GM21825 (cell line): ENCODE data around the gene GXYLT1.
"Not testable (repeated sequence)": the region's sequence is repeated elsewhere in the genome, so short reads cannot be mapped to it uniquely, and the experiment has no call there.

Experiments used
- ATAC-seq: cut with Tn5 transposase; IDR thresholded peaks from one replicate; pipeline ENCODE4 v1.9.1; 2021; ENCODE audit warnings: mild to moderate bottlenecking, moderate library complexity; ENCODE audit not compliant: unreplicated experiment

Gene GXYLT1

DNA sequence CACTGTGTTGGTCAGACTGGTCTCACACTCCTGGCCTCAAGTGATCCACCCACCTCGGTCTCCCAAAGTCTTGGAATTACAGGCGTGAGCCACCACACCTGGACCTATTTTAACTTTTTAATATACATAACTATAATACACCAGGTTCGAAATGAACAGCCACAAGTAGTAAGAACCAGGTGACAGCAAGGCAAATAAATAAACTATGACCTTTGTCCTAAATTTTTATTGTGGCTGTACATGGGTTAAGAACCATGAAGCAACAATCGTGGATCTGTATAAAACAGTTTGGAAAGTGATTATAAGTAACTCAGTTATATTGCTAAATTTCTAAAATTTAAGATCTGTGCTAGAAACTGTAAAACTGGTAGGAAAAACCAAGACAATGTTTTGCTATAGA lies 41.5 kb downstream of the GXYLT1 start:
- ATAC-seq = no peak

DNA sequence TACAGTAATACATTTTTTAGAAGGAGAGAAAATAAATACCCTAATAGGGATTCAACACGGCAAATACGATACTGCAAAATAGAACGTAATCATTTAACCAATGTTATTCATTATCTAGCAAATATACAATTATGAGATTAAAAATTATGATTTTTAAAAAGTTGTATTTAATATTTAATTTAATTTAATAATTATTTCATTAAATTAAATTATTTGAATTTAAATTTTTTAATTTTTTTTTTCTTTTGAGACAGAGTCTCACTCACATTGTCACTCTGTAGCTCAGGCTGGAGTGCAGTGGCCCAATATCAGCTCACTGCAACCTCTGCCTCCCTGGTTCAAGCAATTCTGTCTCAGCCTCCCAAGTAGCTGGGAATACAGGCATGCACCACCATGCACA lies 42.0 kb downstream of the GXYLT1 start:
- no peak for ATAC-seq

DNA sequence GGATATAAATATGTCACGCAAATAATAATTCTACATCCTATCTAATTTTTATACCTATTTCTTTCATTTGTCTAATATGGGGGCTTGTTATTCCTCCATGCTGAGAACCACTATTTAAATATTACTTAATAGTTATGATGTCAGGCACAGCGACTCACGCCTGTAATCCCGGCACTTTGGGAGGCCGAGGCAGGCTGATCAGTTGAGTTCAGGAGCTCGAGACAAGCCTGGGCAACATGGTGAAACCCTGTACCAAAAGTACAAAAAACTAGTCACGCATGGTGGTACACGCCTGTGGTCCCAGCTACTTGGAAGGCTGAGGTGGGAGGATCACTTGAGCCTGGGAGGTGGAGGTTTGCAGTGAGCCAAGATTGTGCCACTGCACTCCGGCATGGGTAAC lies 45.2 kb downstream of the GXYLT1 start:
- no peak for ATAC-seq

DNA sequence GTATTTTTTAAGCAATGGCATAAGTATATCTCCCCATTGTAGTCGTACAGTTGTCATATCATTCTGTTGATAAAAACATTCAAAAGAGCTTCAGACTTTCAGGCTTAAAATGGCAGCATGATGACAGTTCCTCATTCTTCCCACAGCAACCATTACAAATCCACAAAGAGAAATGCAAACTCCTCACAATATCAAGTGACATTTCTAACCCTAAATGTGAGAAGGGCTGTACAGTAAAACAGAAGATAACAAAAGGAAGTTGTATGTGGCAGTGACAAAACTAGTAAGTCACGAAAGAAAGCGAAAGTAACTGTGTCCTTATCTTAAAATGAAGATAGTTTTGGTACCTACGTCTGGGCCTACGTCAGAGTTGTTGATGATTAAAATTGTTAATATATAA lies 46.7 kb downstream of the GXYLT1 start:
- ATAC-seq = peak; percentile 91

DNA sequence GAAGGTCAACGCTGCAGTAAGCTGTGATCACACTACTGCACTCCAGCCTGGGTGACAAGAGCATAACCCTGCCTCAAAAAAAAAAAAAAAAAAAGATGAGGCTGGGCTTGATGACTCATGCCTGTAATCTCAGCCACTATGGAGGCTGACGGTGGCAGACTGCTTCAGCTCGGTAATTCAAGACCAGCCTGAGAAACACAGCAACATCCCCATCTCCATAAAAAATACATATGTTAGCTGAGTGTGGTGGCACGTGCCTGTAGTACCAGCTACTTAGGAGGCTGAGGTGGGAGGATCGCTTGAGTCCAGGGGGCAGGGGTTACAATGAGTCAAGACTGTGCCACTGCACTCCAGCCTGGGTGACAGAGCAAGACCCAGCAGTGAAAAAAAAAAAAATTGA lies 50.4 kb downstream of the GXYLT1 start:
- ATAC-seq = no peak

DNA sequence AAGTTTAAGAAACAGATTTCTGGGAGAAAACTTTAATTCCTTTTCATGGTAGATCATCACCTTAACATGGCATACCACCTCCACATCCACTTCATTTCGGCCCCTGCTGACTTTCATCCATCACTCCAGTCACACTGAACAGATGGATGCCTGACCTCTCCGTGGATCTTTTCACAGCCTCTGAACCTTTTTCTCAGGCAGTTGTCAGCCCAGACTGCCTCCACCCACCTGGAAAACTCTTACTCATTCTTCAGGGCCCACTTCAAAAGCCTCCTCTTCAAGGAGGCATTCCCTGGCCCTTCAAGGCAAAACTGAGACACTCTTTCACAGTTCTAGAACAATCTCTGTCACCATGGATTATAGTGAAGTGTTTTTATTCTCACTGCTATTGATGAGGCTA lies 52.9 kb downstream of the GXYLT1 start:
- ATAC-seq = no peak

DNA sequence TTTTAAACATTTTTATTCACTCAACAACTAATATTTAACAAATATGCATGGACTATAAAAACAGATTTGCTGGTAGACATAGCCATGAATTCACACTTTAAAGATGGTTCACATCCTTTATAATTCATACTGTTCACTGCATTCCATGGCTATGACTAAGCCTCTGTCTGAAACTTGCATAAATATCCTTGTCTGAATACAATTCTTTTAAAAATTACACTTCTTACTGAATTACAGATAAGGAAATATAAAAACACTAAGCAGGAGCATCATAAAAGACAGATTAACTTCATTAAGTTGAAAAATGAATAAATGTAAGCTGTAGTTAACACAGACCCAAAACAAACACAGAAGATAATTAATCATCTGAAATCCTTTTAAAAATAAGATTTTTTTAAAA lies 53.8 kb downstream of the GXYLT1 start:
- ATAC-seq = no peak

DNA sequence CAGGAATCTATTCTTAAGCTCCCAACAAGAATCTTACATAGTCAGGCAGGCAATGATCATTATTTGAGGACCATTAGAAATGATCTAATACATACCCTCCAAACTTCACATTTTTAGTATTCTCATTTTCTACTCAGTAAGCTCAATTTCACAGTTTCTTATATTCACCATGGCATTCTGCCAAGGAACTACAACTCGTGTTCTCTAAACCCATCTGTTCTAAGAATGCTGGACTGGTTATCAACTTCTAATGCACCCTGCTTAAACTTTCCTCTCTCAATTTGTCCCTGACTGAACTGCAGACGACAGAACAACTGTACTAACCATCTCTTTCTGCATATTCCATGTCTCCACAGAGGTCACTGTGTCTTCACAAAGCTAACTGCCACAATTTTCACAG lies 58.6 kb downstream of the GXYLT1 start:
- ATAC-seq = no peak

DNA sequence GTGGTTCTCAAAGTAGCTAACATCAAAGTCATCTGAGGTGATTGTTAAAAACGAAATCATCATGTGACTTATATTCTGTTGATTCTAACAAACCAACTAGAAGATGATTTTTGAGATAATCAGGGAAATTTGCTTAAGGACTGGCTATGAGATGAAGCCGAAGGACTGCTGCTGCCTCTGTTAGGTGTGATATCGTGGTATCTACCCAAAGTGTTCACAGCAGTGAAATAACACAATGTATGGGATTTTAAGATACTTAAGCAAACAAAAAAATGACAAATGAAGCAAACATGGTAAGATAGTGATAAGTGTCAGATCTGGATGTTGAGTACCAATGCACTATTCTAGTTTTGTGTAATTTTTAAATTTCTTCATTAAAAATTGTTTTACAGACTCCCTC lies 59.1 kb downstream of the GXYLT1 start:
- no peak for ATAC-seq

DNA sequence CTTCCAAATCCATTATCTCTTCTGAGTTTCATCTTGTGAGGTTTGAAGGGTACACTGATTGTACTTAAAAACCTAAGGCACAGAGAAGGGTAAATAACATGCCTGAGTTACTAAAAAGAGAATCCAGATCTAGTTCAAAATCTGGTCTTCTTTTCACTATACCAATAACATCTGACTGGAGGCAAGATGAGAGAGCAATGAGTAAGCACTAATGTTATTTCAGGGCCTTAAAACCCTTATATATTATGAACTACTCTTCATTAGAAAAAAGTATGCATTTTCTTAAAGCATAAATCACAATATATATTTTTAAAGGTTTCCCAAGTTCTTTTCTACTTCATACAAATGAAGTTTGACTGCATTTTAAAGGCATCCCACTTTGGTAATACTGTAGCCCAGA lies 60.2 kb downstream of the GXYLT1 start:
- ATAC-seq = no peak

DNA sequence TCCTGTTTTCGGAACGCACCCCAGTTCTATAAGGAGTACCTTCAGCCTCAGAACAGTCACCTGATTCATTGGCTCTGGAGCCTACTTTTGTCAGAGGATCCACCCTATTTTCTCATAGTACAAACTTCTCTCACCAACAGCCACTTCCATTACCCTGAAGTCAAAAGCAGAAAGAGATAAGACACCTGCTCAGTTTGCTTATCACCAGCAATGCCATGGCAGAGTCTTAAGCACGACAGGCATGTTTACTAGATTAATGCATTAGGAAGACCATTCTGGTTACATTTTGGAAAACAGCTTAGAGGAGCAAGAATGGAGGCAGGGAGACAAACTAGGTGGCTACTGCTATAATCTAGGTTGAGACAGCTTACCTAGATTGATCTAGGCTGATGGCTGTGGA lies 67.7 kb downstream of the GXYLT1 start:
- ATAC-seq = no peak

DNA sequence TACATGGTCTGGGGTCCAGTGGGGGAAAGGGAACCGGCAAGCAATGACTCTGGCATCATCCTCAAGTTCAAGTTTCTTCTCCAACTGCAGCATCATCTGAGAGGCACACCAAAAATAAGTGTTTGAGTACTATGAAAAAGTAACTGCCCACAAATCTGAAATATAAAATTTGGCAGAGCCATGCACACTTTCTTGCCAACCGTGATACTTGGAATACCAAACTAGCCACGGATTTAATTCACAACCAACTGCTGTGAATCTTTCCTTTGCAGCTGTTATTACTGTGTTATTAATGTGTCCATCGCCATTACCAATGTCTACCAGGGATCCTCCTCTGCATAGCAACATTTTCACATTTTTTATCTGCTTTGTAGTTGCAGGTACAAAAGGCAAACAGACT lies 74.6 kb downstream of the GXYLT1 start:
- ATAC-seq = no peak

DNA sequence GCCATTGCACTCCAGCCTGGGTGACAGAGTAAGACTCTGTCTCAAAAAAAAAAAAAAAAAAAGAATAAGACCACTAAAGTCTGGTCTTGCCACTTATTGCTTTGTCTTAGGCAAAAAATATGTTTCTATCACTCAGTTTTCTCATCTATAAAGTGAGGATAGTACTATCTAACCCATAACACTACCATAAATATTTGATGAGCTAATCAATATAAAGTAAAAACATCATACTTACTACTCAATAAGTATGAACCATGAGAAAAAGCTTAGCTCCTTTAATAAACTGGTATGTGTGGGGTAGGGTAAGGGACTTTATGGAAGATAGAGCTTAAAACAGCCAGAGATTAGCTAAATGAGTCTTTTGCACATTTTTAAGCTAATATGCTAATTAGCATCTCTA lies 85.5 kb downstream of the GXYLT1 start:
- ATAC-seq = no peak

DNA sequence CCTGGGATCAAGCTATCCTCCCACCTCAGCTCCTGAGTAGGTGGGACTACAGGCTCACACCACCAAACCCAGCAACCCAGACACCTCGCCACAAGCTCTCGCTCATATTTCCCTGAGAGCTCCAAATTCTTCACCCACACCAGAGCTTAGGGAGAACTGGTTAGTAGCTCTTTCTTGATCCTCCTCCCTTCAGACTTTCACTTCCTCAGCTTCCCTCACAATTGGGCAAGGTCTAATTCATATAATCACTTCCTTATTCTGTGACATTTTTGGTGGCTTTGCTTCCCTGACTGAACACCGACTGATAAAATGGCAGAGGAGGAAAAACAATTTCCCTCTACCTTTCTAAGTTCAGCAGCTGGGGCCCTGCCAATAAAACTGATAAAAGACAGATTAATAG lies 88.5 kb downstream of the GXYLT1 start:
- peak; percentile 92 for ATAC-seq

DNA sequence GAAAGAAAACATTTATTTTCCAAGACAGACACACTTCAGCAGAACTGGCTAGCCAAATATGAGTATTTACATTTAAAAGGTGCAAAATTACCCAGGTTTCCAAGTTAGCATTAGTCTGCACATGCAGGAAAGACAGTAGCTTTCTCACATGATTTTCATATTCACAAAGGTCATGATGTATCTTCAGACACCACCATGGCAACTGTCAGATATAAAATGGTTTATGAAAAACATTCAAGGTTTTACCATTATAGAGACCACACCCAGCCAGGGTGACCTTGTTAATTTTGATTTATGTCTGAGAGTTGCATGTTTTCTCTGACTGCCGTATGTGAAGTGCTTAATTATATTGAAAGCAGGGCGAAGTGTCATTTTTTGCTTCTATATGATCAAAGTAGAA lies 91.2 kb downstream of the GXYLT1 start:
- ATAC-seq = no peak

DNA sequence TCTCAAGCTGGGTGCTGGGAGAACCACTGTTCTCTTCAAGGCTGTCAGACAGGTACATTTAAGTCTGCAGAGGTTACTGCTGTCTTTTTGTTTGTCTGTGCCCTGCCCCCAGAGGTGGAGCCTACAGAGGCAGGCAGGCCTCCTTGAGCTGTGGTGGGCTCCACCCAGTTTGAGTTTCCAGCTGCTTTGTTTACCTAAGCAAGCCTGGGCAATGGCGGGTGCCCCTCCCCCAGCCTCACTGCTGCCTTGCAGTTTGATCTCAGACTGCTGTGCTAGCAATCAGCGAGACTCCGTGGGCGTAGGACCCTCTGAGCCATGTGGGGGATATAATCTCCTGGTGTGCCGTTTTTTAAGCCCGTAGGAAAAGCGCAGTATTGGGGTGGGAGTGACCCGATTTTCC lies 95.7 kb downstream of the GXYLT1 start:
- not testable (repeated sequence) for ATAC-seq

DNA sequence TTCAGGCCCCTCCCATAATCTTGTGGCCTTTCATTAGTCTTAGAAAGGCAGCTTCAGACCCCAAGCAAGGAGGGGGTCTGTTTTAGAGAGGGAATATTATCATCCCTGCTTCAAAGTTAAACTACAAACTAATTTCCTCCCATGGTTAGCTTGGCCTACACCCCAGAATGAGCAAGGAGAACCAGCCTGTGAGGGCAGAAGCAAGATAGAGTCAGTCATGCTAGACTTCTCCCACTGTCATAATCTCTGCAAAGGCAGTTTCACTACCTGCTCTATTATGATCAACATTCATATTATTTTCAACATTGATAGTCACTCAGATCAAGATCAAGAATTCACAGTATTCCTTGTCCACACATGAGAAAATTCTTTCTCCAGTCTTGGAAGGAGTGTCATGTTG lies 105.1 kb downstream of the GXYLT1 start:
- ATAC-seq = no peak

DNA sequence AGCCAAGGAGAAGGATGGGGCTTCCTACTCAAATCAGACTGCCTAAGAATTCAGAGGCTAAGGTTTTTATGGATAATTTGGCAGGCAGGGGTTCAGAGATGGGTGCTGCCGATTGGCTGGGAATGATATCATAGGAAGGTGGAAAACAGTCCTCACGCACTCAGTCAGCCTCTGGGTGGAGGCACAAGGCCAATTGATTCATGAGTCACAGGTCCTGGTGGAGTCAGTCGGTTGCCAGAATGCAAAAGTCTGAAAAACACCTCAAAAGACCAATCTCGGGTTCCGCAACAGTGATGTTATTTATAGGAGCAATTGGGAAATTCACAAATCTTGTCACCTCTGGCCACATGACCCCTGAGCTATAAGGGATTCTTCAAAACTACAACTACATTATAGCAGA lies 105.5 kb downstream of the GXYLT1 start:
- no peak for ATAC-seq

DNA sequence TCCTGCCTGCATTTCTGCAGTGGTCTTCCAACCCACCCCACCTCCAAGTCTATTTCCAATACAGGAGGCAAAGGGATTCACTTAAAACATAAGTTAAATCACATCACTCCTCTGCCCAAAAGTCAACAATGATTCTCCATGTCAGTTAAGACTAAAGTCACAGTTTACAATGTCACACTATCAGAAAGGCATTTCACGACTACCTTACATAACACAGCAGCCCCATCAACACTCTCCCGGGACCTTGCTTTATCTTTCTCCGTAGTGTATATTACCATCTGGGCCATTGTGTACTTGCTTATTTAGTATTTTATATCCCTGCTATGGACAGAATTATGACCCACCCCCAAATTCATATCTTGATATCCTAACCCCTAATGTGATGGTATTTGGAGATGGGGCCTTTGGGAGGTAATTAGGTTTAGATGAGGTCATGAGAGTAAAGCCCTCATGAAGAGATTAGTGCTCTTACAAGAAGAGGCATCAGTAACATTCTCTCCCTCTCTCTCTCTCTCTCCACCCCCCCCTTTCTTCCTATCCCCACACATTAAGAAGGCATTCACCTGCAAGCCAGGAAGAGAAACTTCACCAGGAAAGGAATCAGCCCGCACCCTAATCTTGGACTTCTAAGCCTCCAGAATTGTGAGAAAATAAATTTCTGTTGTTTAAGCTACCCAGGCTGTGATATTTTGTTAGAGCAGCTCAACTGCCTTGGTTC lies 112.7 kb downstream of the GXYLT1 start:
- ATAC-seq = no peak
